HPDE6-E6E7 (cell line): Measurements from ENCODE around the gene ORM2.
"Not testable (repeated sequence)": the region's sequence is repeated elsewhere in the genome, so short reads cannot be mapped to it uniquely, and the experiment has no call there.

Source experiments
- DNase-seq: peaks from one replicate; pipeline ENCODE4 v3.0.0; 2011; ENCODE audit warnings: missing footprints; ENCODE audit errors: extremely low spot score

The ORM2 gene

GRCh38 chr9:114314881-114315722 is 14.6 kb upstream of the ORM2 start:
- DNase-seq, result no peak

- DNase-seq, result no peak
These were observed 13.8 kb upstream of the ORM2 start for GRCh38 chr9:114315723-114316363.

- DNase-seq, result no peak
These were observed 13.0 kb upstream of the ORM2 start for GRCh38 chr9:114316605-114317230.

- no peak for DNase-seq
These were observed 11.9 kb upstream of the ORM2 start for GRCh38 chr9:114317665-114318357.

GRCh38 chr9:114318416-114318815 is 11.3 kb upstream of the ORM2 start:
- DNase-seq, result no peak

GRCh38 chr9:114319147-114319546 is 10.5 kb upstream of the ORM2 start:
- no peak for DNase-seq

GRCh38 chr9:114320710-114321109 is 9.0 kb upstream of the ORM2 start:
- not testable (repeated sequence) for DNase-seq

- DNase-seq, result no peak
These were observed 7.9 kb upstream of the ORM2 start for GRCh38 chr9:114321759-114322158.

GRCh38 chr9:114322160-114322818 is 7.4 kb upstream of the ORM2 start:
- DNase-seq, result not testable (repeated sequence)

GRCh38 chr9:114322831-114323531 is 6.7 kb upstream of the ORM2 start, which contains the start of gene ORM1:
ORM1 (plus strand) TSS chr9:114323098; CDS start chr9:114323134, 36 bp downstream.
- not testable (repeated sequence) for DNase-seq

- DNase-seq, result not testable (repeated sequence)
These were observed 5.8 kb upstream of the ORM2 start for GRCh38 chr9:114323849-114324248.

GRCh38 chr9:114324492-114324891 is 5.2 kb upstream of the ORM2 start:
- DNase-seq, result no peak

- not testable (repeated sequence) for DNase-seq
These were observed 4.7 kb upstream of the ORM2 start for GRCh38 chr9:114324965-114325364.

GRCh38 chr9:114325684-114326254 is 3.9 kb upstream of the ORM2 start:
- not testable (repeated sequence) for DNase-seq

GRCh38 chr9:114327749-114328148 is 1.9 kb upstream of the ORM2 start:
- DNase-seq, result no peak

- not testable (repeated sequence) for DNase-seq
These were observed 1.3 kb upstream of the ORM2 start for GRCh38 chr9:114328357-114328820.

GRCh38 chr9:114328937-114329624 is 588 bp upstream of the ORM2 start:
- not testable (repeated sequence) for DNase-seq

GRCh38 chr9:114330636-114331035 is 967 bp downstream of the ORM2 start:
- no peak for DNase-seq
